GM18858 (cell line): ENCODE measurements around the gene ENOX1.

Experiments used
- ATAC-seq: cut with Tn5 transposase; IDR thresholded peaks from one replicate; pipeline ENCODE4 v1.9.1; 2021; ENCODE audit not compliant: unreplicated experiment

Gene ENOX1

GRCh38 chr13:43675577-43675976 lies 111.2 kb downstream of the ENOX1 start:
- no peak for ATAC-seq

GRCh38 chr13:43669964-43670363 lies 116.8 kb downstream of the ENOX1 start:
- ATAC-seq: no peak

- no peak for ATAC-seq
These were observed 117.7 kb downstream of the ENOX1 start for GRCh38 chr13:43669101-43669500.

- no peak for ATAC-seq
These were observed 120.4 kb downstream of the ENOX1 start for GRCh38 chr13:43666403-43666802.

GRCh38 chr13:43665388-43665787 lies 121.4 kb downstream of the ENOX1 start:
- no peak for ATAC-seq

- ATAC-seq: no peak
These were observed 122.0 kb downstream of the ENOX1 start for GRCh38 chr13:43664700-43665191.

- ATAC-seq: no peak
These were observed 123.2 kb downstream of the ENOX1 start for GRCh38 chr13:43663474-43664090.

- ATAC-seq: no peak
These were observed 123.8 kb downstream of the ENOX1 start for GRCh38 chr13:43662976-43663375.

GRCh38 chr13:43661161-43661830 lies 125.5 kb downstream of the ENOX1 start:
- ATAC-seq: no peak

- no peak for ATAC-seq
These were observed 129.3 kb downstream of the ENOX1 start for GRCh38 chr13:43657485-43657884.

- ATAC-seq: no peak
These were observed 132.8 kb downstream of the ENOX1 start for GRCh38 chr13:43653980-43654379.

GRCh38 chr13:43653395-43653794 lies 133.4 kb downstream of the ENOX1 start:
- ATAC-seq: no peak

- ATAC-seq: no peak
These were observed 134.0 kb downstream of the ENOX1 start for GRCh38 chr13:43652760-43653159.

GRCh38 chr13:43650882-43651281 lies 135.9 kb downstream of the ENOX1 start:
- ATAC-seq: no peak

GRCh38 chr13:43648733-43649132 lies 138.0 kb downstream of the ENOX1 start:
- no peak for ATAC-seq

GRCh38 chr13:43647471-43647870 lies 139.3 kb downstream of the ENOX1 start:
- no peak for ATAC-seq

GRCh38 chr13:43640476-43640875 lies 146.3 kb downstream of the ENOX1 start:
- no peak for ATAC-seq

GRCh38 chr13:43631106-43631505 lies 155.7 kb downstream of the ENOX1 start:
- no peak for ATAC-seq

- no peak for ATAC-seq
These were observed 156.9 kb downstream of the ENOX1 start for GRCh38 chr13:43629691-43630480.

GRCh38 chr13:43626994-43627393 lies 159.8 kb downstream of the ENOX1 start:
- no peak for ATAC-seq

GRCh38 chr13:43614063-43614462 lies 172.7 kb downstream of the ENOX1 start:
- no peak for ATAC-seq
